Measurements from ENCODE around the gene SIX1. TPM values are rescaled to one million over a fixed set of nuclear protein-coding genes. Genes with fewer than 3 reads are reported as not detected.

Gene SIX1
- total RNA-seq, 2 donors from 2014 or later, result 0.33 TPM; not detected in 1

DNA sequence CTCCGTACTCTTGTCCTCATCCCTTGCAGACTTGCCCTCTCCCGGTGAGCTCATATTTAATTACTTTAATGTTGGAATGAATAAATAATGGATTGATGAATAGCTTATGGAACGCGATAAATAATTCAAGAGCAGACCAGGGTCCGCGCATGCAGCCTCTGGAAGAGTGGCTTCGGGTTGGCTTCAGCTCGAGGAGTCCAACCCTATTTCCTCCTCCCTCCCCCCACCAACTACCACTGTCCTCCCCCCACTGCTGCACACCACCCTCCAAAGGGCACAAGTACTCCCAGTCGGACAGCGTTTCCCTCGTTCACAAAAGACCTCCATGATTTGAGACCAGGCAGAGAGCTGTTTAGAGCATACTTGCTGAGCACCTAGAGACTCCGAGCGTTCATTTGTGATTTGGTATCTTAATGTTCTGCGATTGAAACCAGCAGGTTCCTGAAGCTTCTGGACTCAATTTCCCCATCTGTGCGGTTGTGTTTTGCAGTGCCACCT is 647 bp upstream of the SIX1 start:
- peaks cover 14 to 78% of the 10 kb centered on the region in 2 donors for H3K27me3 ChIP-seq
- ATAC-seq (no peak), DNase-seq (no peak)
- H3K4me1 ChIP-seq, result peaks cover 54% of the 10 kb centered on the region
- 6 to 9% methylated on average over 15 of the region's 15 CpGs for WGBS, 2 donors
- no peaks in the 10 kb centered on the region for H3K36me3 ChIP-seq (replicated peaks in 1 of 2; ENCODE audit: insufficient read depth in 1 of 2, low read depth in 2 of 2)
- no peak for TF ChIP-seq POLR2A (IDR thresholded peaks at IDR 0.05)
- TF ChIP-seq, protein P1, sequence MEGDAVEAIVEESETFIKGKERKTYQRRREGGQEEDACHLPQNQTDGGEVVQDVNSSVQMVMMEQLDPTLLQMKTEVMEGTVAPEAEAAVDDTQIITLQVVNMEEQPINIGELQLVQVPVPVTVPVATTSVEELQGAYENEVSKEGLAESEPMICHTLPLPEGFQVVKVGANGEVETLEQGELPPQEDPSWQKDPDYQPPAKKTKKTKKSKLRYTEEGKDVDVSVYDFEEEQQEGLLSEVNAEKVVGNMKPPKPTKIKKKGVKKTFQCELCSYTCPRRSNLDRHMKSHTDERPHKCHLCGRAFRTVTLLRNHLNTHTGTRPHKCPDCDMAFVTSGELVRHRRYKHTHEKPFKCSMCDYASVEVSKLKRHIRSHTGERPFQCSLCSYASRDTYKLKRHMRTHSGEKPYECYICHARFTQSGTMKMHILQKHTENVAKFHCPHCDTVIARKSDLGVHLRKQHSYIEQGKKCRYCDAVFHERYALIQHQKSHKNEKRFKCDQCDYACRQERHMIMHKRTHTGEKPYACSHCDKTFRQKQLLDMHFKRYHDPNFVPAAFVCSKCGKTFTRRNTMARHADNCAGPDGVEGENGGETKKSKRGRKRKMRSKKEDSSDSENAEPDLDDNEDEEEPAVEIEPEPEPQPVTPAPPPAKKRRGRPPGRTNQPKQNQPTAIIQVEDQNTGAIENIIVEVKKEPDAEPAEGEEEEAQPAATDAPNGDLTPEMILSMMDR (IDR thresholded peaks at IDR 0.05), result no peak
- H3K27ac ChIP-seq, result no peak overlapping the region
- no peaks in the 10 kb centered on the region for H3K9me3 ChIP-seq
- no peak overlapping the region for H3K4me3 ChIP-seq
- intact Hi-C loops (cut with DNase I), result no loop called here

- WGBS, 2 donors, result 4 to 8% methylated on average over 20 to 55 of the region's 61 CpGs
- no peak overlapping the region for H3K4me3 ChIP-seq
- peaks cover 20 to 77% of the 10 kb centered on the region in 2 donors for H3K27me3 ChIP-seq
- no peaks in the 10 kb centered on the region for H3K36me3 ChIP-seq (replicated peaks in 1 of 2; ENCODE audit: insufficient read depth in 1 of 2, low read depth in 2 of 2)
- DNase-seq, result no peak
- H3K27ac ChIP-seq, result no peak overlapping the region
- ATAC-seq, result no peak
- intact Hi-C loops (cut with DNase I), result no loop called here
- no peak for TF ChIP-seq POLR2A (IDR thresholded peaks at IDR 0.05)
- TF ChIP-seq, protein P1 (IDR thresholded peaks at IDR 0.05), result no peak
- peaks cover 51% of the 10 kb centered on the region for H3K4me1 ChIP-seq
- H3K9me3 ChIP-seq, result no peaks in the 10 kb centered on the region
Measured at GRCh38 chr14:60648249-60648933, 886 bp downstream of the SIX1 start.

GRCh38 chr14:60647837-60648248 is 1.4 kb downstream of the SIX1 start:
- Histone ChIP-seq H3K4me3 (no peak overlapping the region), H3K9me3 (no peaks in the 10 kb centered on the region), H3K27me3 (peaks cover 20 to 77% of the 10 kb centered on the region in 2 donors), H3K27ac (no peak overlapping the region), H3K36me3 (replicated peaks in 1 of 2; ENCODE audit: insufficient read depth in 1 of 2, low read depth in 2 of 2) (no peaks in the 10 kb centered on the region), H3K4me1 (peaks cover 48% of the 10 kb centered on the region)
- intact Hi-C loops (cut with DNase I), result no loop called here
- DNase-seq (no peak), ATAC-seq (no peak)
- TF ChIP-seq POLR2A (IDR thresholded peaks at IDR 0.05), result no peak
- TF ChIP-seq, protein P1 (IDR thresholded peaks at IDR 0.05), result no peak
- WGBS, 2 donors, result 4 to 9% methylated on average over 3 to 21 of the region's 21 CpGs

- 8 to 13% methylated on average over 38 to 43 of the region's 43 CpGs for WGBS, 2 donors
- Histone ChIP-seq H3K9me3 (no peaks in the 10 kb centered on the region), H3K27me3 (peaks cover 15 to 77% of the 10 kb centered on the region in 2 donors), H3K4me1 (peaks cover 48% of the 10 kb centered on the region), H3K4me3 (no peak overlapping the region), H3K27ac (no peak overlapping the region), H3K36me3 (replicated peaks in 1 of 2; ENCODE audit: insufficient read depth in 1 of 2, low read depth in 2 of 2) (no peaks in the 10 kb centered on the region)
- intact Hi-C loops (cut with DNase I), result no loop called here
- no peak for ATAC-seq
- TF ChIP-seq, protein P1 (IDR thresholded peaks at IDR 0.05), result no peak
- TF ChIP-seq POLR2A (IDR thresholded peaks at IDR 0.05), result no peak
- DNase-seq, result no peak
Measured at GRCh38 chr14:60647081-60647836, 2.0 kb downstream of the SIX1 start.
